ENCODE results near the gene VAT1L.

- TF ChIP-seq CTCF (IDR thresholded peaks at IDR 0.05) (no peak), POLR2AphosphoS5 (IDR thresholded peaks at IDR 0.05) (no peak), EP300 (IDR thresholded peaks at IDR 0.05) (no peak)
Observed at GRCh38 chr16:77844801-77845200, 56.4 kb downstream of the VAT1L start.
